OCI-LY3 (cell line): Measurements from ENCODE around the gene PERP.

Source experiments
- EZH2phosphoT487 ChIP-seq: fragments of 200-600 bp; shearing (Covaris generic); IDR thresholded peaks from 2 replicates; pipeline ENCODE4 v1.6.1; 2018; ENCODE audit warnings: antibody characterized with exemption, mixed run types, low read depth
- TF ChIP-seq, protein P1 (sequence below): fragments of 200-600, 300-600 bp; sonication (generic); IDR thresholded peaks from 2 replicates; pipeline ENCODE4 v1.5.1; 2014; ENCODE audit warnings: antibody characterized with exemption, low read length, low read depth

DNA sequence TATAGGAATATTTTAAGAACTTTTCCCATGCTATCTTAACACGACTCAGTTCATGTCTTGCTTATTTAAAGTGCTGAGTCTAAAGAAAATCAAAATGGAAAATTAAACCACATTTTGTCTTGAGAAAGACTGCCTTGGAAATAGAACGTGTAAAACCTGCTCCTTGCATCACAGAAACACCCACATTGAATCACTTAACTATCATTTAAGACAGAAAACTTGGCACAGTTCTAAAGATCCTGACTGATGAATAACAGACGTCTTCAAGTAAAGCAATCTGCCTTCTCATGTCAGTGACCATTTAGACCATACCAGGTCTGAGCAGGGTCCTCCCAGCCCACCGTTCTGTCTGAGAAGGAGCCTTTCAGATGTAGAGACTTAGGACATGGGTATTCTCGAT is 7.4 kb downstream of the PERP start:
- no peak for TF ChIP-seq EZH2phosphoT487
- TF ChIP-seq, protein P1, sequence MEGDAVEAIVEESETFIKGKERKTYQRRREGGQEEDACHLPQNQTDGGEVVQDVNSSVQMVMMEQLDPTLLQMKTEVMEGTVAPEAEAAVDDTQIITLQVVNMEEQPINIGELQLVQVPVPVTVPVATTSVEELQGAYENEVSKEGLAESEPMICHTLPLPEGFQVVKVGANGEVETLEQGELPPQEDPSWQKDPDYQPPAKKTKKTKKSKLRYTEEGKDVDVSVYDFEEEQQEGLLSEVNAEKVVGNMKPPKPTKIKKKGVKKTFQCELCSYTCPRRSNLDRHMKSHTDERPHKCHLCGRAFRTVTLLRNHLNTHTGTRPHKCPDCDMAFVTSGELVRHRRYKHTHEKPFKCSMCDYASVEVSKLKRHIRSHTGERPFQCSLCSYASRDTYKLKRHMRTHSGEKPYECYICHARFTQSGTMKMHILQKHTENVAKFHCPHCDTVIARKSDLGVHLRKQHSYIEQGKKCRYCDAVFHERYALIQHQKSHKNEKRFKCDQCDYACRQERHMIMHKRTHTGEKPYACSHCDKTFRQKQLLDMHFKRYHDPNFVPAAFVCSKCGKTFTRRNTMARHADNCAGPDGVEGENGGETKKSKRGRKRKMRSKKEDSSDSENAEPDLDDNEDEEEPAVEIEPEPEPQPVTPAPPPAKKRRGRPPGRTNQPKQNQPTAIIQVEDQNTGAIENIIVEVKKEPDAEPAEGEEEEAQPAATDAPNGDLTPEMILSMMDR, result no peak
